GM10248 (cell line): ENCODE measurements around the gene ACYP2.

Experiments used
- CTCF ChIA-PET: fragments of 300-600 bp; sonication (Branson Sonifier 250); formaldehyde crosslinking; extraction: SDS; loops from one replicate; lab custom pipeline; 2021; ENCODE audit warnings: antibody characterized with exemption; lab: Yijun Ruan, JAX
- POLR2A ChIA-PET: fragments of 350-650 bp; sonication (Branson Sonifier 250); formaldehyde crosslinking; extraction: SDS; loops from one replicate; lab custom pipeline; 2020; ENCODE audit warnings: antibody characterized with exemption; lab: Yijun Ruan, JAX
- DNase-seq: peaks from one replicate; pipeline ENCODE4 v3.0.0; 2012; ENCODE audit errors: extremely low spot score
- CTCF ChIP-seq: IDR thresholded peaks from 2 replicates; pipeline ENCODE4 v1.5.1; 2012; ENCODE audit warnings: mild to moderate bottlenecking, low read depth; ENCODE audit errors: extremely low read depth, missing control alignments, control extremely low read depth

ACYP2 gene

DNA sequence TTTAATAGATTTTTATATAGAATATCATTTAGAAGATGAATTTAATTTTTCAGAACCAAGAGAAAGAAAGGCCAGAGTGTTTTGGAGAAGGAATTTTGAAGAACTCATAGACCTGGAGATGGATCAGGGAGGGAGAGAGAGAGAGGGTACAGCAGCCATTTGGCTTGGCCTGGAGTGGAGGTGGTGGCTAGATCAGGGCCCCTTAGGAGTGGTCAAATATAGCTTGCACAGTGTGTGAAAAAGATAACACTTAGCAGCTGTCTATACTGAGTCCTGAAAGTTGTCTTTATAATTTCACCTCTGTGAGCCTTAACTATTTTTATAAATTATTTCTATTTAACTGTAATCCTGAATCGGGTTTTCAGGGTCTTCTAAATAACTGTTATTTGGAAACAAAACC lies 38.8 kb upstream of the ACYP2 start:
- ChIA-PET CTCF (no interaction called here), POLR2A (no interaction called here)
- no peak for DNase-seq
- TF ChIP-seq CTCF: no peak

DNA sequence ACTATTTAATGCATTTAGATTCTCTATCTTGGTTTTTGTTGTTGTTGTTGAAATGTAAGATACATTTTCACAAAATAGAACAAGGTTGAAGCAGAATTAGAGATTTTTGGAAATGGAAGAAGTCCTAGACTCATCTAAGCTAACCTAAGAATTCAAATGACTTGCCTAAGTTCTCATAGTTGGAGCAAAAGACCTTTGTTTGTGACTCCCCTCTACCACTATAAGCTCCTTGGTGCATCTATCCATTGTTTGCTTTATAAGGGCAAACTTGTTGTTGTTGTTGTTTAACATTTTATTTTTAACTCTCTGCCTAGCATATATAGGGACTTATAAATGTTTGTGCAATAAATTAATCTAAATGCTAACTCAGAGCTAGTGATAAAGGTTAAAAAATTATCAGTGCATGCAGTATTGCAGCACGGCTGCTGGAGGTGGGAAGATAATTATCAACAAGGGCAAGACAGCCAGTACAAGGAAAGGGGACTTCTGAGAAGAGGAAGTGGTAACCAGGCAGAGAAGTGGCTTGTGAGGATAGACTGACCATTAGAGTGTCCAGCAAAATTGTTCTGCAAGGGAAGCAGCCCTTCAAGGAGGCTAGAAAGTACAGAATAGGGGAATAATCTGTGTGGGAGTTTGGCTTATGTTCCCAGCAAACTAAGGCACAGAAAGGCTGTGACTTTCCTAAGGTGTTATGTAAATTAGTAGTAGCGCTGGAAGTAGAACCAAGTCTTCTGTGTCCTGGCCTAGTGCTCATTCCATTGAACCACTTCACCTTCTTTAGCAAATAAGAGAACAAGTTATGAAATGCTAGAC lies 38.1 kb upstream of the ACYP2 start:
- DNase-seq: no peak
- CTCF ChIA-PET: no interaction called here
- POLR2A ChIA-PET: no interaction called here
- TF ChIP-seq CTCF: no peak

DNA sequence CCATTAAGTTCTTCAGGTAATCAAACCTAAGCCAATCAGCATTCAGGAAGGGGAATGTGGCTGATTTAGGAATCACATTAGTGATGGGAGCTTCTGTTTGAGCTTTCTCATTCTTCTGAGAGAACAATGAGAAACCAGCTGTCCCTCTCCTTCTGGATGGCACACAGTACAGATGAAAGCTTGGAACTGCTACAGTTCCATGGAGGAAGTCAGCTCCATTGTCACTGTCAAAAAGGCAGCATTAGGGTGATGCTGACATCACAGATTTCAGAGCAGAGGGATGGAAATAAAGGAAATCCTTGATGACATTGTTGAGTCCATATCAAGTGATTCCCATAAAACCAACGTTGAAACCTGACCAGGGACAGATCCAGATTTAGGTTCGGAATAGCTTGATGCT lies 36.1 kb upstream of the ACYP2 start:
- TF ChIP-seq CTCF: no peak
- no peak for DNase-seq
- ChIA-PET CTCF (interaction anchor here (0.9 to 2.7 kb wide), 7 partner anchors 9 to 30 kb away, joined by 3 to 9 read pairs (median 3); no protein-coding TSS in a partner anchor), POLR2A (no interaction called here)

DNA sequence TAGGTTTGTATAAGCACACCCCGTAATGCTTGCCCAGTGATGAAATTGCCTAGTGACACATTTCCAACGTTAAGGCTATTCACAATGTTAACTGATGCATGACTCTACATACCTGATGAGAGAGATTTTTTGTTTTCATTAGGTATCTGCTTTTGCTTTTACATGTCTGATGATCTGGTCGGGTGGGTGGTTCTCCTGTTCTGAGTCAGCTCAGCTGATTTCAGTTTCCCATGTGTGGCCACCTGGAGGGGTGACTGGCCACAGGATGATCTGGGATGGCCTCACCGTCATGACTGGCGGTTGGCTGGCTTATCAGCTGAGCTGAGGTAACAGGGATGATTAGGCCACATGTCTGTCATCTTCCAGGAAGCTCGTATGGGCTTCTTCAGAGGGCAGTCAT lies 33.8 kb upstream of the ACYP2 start:
- no peak for TF ChIP-seq CTCF
- ChIA-PET POLR2A (interaction anchor here (0.9 kb wide), 1 partner anchor 113 kb away, joined by 3 read pairs; no protein-coding TSS in a partner anchor), CTCF (interaction anchor here (0.9 to 2.6 kb wide), 8 partner anchors 10 to 624 kb away, joined by 3 to 7 read pairs (median 6); no protein-coding TSS in a partner anchor)
- peak; percentile 75 for DNase-seq

GRCh38 chr2:54083021-54083420 lies 32.4 kb upstream of the ACYP2 start:
- DNase-seq: no peak
- ChIA-PET POLR2A (no interaction called here), CTCF (interaction anchor here (1.4 to 2.6 kb wide), 6 partner anchors 8 to 30 kb away, joined by 3 to 7 read pairs (median 6); no protein-coding TSS in a partner anchor)
- no peak for TF ChIP-seq CTCF

DNA sequence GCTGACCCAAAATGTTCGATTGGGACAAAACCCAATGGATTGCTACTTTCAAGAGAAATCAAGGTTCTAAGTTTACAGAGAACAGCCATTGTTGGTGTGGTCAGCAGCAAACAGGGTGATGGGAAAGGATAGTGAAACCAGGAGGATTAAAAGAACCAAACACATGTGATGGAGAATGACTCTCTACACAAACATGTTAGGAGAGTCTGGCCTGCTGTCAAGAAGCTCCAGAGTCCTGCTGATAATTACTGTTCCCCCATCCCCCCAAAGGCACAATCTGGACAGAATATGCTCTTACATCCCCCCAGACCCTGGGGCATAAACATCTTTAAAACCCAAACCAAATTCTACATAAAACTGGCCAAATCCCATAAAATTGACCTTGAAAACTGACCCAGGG lies 32.0 kb upstream of the ACYP2 start:
- ChIA-PET CTCF (interaction anchor here (1.6 to 2.6 kb wide), 2 partner anchors 20 to 30 kb away, joined by 5 to 6 read pairs; no protein-coding TSS in a partner anchor), POLR2A (no interaction called here)
- no peak for TF ChIP-seq CTCF
- no peak for DNase-seq
